SK-N-SH treated with all-trans-retinoic acid at 6 μM for 48 hours (cell line): ENCODE results near the gene GNG14.

Source experiments
- ATAC-seq: fragments of 200-7000 bp; cut with Tn5 transposase; 3 replicates; pipeline ENCODE4 v1.9.1; 2020; ENCODE audit warnings: mild to moderate bottlenecking, moderate library complexity
- CSDC2 ChIP-seq: fragments of 250-450 bp; sonication (Bioruptor Pico); IDR thresholded peaks from 2 replicates; pipeline ENCODE4 v1.5.0; 2020; ENCODE audit warnings: mild to moderate bottlenecking, moderate library complexity
- ESRRG ChIP-seq: fragments of 250-450 bp; sonication (Bioruptor Pico); IDR thresholded peaks from 2 replicates; pipeline ENCODE4 v1.6.1; 2021; ENCODE audit warnings: mild to moderate bottlenecking
- ISL1 ChIP-seq: fragments of 250-450 bp; sonication (Bioruptor Pico); IDR thresholded peaks from 2 replicates; pipeline ENCODE4 v2.1.2; 2022; ENCODE audit warnings: mild to moderate bottlenecking, moderate library complexity
- OSR1 ChIP-seq: fragments of 250-450 bp; sonication (Bioruptor Pico); IDR thresholded peaks from 2 replicates; pipeline ENCODE4 v1.8.0; 2022; ENCODE audit warnings: moderate library complexity, mild to moderate bottlenecking, inconsistent platforms
- PPARA ChIP-seq: fragments of 250-450 bp; sonication (Bioruptor Pico); IDR thresholded peaks from 2 replicates; pipeline ENCODE4 v1.5.0; 2020; ENCODE audit warnings: mild to moderate bottlenecking, borderline replicate concordance
- RARB ChIP-seq: fragments of 250-450 bp; sonication (Bioruptor Pico); IDR thresholded peaks from 2 replicates; pipeline ENCODE4 v1.8.0; 2021; ENCODE audit warnings: mild to moderate bottlenecking, moderate library complexity
- SNAI2 ChIP-seq: fragments of 250-450 bp; sonication (Bioruptor Pico); IDR thresholded peaks from 2 replicates; pipeline ENCODE4 v1.5.0; 2020; ENCODE audit warnings: mild to moderate bottlenecking, moderate library complexity
- ZFP30 ChIP-seq: fragments of 450-650 bp; formaldehyde crosslinking; IDR thresholded peaks from 2 replicates; pipeline ENCODE4 v1.5.0; 2022; ENCODE audit warnings: mild to moderate bottlenecking, moderate library complexity
- ZNF565 ChIP-seq: fragments of 450-650 bp; formaldehyde crosslinking; conservative IDR thresholded peaks from 2 replicates; pipeline ENCODE4 v1.5.0; 2020; ENCODE audit warnings: low read depth, mild to moderate bottlenecking, moderate library complexity
- ZNF70 ChIP-seq: fragments of 450-650 bp; formaldehyde crosslinking; IDR thresholded peaks from 2 replicates; pipeline ENCODE4 v1.5.0; 2020; ENCODE audit warnings: mild to moderate bottlenecking, moderate library complexity
- ZNF8 ChIP-seq: fragments of 450-650 bp; formaldehyde crosslinking; IDR thresholded peaks from 2 replicates; pipeline ENCODE4 v1.5.0; 2020; ENCODE audit warnings: mild to moderate bottlenecking, moderate library complexity
- TF ChIP-seq, protein P1 (sequence below): fragments of 250-450 bp; sonication (Bioruptor Pico); IDR thresholded peaks from 2 replicates; pipeline ENCODE4 v1.5.0; 2020; ENCODE audit warnings: mild to moderate bottlenecking, moderate library complexity
- TF ChIP-seq, protein P2 (sequence below): fragments of 250-450 bp; sonication (Bioruptor Pico); IDR thresholded peaks from 2 replicates; pipeline ENCODE4 v1.5.1; 2020; ENCODE audit warnings: low read depth, mild to moderate bottlenecking, moderate library complexity
- TF ChIP-seq, protein P3 (sequence below): fragments of 250-450 bp; sonication (Bioruptor Pico); IDR thresholded peaks from 2 replicates; pipeline ENCODE4 v1.8.0; 2020; ENCODE audit warnings: mild to moderate bottlenecking, moderate library complexity, borderline replicate concordance
- TF ChIP-seq, protein P4 (sequence below): fragments of 250-450 bp; sonication (Bioruptor Pico); IDR thresholded peaks from 2 replicates; pipeline ENCODE4 v1.5.1; 2021; ENCODE audit warnings: mild to moderate bottlenecking, moderate library complexity
- TF ChIP-seq, protein P5 (sequence below): fragments of 250-450 bp; sonication (Bioruptor Pico); IDR thresholded peaks from 2 replicates; pipeline ENCODE4 v1.8.0; 2021; ENCODE audit warnings: low read depth, mild to moderate bottlenecking, moderate library complexity, borderline replicate concordance

Gene GNG14

DNA sequence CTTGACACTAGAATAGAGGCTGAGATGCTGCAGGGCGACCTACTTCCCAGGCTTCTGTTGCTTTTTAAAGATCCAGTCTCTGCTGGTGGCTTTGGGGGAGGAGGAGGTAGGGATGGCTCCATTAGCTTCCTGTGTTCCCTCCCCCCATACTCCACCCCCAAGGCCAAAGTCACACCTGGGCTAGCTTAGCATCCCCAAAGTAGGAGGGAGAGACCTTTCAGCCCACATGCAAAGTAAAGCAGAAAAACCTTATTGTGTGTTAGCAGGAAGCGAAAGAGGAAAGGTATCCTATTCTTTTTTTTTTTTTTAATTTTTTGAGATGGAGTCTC is 39.2 kb downstream of the GNG14 start (continued):
- TF ChIP-seq, protein P1, sequence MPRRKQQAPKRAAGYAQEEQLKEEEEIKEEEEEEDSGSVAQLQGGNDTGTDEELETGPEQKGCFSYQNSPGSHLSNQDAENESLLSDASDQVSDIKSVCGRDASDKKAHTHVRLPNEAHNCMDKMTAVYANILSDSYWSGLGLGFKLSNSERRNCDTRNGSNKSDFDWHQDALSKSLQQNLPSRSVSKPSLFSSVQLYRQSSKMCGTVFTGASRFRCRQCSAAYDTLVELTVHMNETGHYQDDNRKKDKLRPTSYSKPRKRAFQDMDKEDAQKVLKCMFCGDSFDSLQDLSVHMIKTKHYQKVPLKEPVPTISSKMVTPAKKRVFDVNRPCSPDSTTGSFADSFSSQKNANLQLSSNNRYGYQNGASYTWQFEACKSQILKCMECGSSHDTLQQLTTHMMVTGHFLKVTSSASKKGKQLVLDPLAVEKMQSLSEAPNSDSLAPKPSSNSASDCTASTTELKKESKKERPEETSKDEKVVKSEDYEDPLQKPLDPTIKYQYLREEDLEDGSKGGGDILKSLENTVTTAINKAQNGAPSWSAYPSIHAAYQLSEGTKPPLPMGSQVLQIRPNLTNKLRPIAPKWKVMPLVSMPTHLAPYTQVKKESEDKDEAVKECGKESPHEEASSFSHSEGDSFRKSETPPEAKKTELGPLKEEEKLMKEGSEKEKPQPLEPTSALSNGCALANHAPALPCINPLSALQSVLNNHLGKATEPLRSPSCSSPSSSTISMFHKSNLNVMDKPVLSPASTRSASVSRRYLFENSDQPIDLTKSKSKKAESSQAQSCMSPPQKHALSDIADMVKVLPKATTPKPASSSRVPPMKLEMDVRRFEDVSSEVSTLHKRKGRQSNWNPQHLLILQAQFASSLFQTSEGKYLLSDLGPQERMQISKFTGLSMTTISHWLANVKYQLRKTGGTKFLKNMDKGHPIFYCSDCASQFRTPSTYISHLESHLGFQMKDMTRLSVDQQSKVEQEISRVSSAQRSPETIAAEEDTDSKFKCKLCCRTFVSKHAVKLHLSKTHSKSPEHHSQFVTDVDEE (CRISPR knock-in tag), result no peak
- TF ChIP-seq ISL1 (CRISPR knock-in tag) (no peak), RARB (no peak), ZNF565 (CRISPR knock-in tag) (no peak), ZNF70 (CRISPR knock-in tag) (no peak), CSDC2 (CRISPR knock-in tag) (no peak)
- TF ChIP-seq, protein P2, sequence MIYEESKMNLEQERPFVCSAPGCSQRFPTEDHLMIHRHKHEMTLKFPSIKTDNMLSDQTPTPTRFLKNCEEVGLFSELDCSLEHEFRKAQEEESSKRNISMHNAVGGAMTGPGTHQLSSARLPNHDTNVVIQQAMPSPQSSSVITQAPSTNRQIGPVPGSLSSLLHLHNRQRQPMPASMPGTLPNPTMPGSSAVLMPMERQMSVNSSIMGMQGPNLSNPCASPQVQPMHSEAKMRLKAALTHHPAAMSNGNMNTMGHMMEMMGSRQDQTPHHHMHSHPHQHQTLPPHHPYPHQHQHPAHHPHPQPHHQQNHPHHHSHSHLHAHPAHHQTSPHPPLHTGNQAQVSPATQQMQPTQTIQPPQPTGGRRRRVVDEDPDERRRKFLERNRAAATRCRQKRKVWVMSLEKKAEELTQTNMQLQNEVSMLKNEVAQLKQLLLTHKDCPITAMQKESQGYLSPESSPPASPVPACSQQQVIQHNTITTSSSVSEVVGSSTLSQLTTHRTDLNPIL, result no peak
- TF ChIP-seq, protein P3, sequence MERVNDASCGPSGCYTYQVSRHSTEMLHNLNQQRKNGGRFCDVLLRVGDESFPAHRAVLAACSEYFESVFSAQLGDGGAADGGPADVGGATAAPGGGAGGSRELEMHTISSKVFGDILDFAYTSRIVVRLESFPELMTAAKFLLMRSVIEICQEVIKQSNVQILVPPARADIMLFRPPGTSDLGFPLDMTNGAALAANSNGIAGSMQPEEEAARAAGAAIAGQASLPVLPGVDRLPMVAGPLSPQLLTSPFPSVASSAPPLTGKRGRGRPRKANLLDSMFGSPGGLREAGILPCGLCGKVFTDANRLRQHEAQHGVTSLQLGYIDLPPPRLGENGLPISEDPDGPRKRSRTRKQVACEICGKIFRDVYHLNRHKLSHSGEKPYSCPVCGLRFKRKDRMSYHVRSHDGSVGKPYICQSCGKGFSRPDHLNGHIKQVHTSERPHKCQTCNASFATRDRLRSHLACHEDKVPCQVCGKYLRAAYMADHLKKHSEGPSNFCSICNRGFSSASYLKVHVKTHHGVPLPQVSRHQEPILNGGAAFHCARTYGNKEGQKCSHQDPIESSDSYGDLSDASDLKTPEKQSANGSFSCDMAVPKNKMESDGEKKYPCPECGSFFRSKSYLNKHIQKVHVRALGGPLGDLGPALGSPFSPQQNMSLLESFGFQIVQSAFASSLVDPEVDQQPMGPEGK (CRISPR knock-in tag), result no peak

DNA sequence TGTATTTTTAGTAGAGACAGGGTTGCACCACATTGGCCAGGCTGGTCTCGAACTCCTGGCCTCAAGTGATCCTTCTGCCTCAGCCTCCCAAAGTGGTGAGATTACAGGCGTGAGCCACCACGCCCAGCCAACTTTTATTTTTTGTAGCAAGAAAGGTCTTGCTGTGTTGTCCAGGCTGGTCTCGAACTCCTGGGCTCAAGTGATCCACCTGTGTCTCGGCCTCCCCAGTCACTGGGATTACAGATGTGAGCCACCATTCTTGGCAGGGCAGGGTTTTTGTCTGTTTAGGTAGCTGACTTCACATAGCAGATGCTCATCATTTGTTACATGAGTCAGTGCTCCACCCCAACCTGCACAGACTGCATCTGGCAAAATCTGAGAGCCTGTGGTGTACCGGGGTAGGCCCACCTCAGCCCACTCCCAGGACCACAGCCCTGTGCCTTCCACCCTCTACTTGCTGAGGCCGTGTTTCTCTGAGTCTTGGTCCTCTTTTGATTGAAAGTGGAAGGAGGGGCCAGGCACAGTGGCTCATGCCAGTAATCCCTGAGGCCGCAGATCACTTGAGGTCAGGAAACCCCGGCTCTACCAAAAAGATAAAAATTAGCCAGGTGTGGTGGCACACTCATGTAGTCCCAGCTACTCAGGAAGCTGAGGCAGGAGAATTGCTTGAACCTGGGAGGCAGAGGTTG is 40.1 kb downstream of the GNG14 start:
- no peak for TF ChIP-seq RARB
- no peak for TF ChIP-seq PPARA (CRISPR knock-in tag)
- TF ChIP-seq ZNF565 (CRISPR knock-in tag), result no peak
- no peak for TF ChIP-seq ZFP30 (CRISPR knock-in tag)
- TF ChIP-seq, protein P4, sequence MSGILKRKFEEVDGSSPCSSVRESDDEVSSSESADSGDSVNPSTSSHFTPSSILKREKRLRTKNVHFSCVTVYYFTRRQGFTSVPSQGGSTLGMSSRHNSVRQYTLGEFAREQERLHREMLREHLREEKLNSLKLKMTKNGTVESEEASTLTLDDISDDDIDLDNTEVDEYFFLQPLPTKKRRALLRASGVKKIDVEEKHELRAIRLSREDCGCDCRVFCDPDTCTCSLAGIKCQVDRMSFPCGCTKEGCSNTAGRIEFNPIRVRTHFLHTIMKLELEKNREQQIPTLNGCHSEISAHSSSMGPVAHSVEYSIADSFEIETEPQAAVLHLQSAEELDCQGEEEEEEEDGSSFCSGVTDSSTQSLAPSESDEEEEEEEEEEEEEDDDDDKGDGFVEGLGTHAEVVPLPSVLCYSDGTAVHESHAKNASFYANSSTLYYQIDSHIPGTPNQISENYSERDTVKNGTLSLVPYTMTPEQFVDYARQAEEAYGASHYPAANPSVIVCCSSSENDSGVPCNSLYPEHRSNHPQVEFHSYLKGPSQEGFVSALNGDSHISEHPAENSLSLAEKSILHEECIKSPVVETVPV, result no peak
- no peak for ATAC-seq

DNA sequence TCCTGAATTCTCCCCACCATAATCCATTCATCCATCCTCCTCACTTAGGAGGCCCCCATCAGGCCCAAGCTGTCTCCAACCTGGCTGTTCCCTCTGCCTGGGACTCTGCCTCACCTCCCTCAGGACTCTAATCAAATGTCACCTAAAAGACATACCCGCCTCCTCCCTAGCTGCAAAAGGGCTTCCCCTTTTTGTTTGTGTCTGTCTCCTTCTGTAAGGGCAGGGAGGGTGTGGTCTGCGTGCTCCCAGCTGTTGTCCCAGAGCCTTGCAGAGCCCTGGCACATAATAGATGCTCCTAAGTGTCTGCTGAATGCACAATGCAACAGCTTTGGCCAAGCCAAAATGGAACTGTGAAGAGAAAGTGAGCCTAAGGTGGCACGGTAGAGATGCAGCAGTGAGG is 42.3 kb downstream of the GNG14 start:
- no peak for ATAC-seq
- no peak for TF ChIP-seq CSDC2 (CRISPR knock-in tag)
- no peak for TF ChIP-seq OSR1 (CRISPR knock-in tag)
- no peak for TF ChIP-seq ZNF8 (CRISPR knock-in tag)

DNA sequence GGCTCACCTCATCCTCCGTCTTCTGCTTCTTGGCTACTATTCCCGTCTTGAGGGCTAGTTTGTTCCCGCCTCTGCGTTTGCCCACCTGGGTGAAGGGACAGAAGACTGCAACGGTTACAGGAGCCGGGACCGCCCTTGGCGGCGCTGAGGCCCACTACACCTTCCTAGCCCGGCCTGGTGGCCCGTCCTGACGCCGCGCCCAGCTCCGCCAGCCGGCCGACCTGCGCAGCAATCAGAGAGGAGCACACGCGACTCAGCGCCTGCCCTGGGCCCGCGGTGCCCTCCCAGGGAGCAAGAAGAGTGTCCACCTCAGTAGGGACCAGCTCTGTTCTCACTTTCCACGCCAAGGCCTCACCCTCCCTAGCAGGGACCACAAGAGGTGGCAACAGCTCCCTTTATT is 43.5 kb downstream of the GNG14 start:
- ATAC-seq, result no peak
- TF ChIP-seq ZNF565 (CRISPR knock-in tag) (no peak), ZNF8 (CRISPR knock-in tag) (no peak), SNAI2 (CRISPR knock-in tag) (no peak), ESRRG (no peak), ZFP30 (CRISPR knock-in tag) (no peak), OSR1 (CRISPR knock-in tag) (no peak)
- TF ChIP-seq, protein P5, sequence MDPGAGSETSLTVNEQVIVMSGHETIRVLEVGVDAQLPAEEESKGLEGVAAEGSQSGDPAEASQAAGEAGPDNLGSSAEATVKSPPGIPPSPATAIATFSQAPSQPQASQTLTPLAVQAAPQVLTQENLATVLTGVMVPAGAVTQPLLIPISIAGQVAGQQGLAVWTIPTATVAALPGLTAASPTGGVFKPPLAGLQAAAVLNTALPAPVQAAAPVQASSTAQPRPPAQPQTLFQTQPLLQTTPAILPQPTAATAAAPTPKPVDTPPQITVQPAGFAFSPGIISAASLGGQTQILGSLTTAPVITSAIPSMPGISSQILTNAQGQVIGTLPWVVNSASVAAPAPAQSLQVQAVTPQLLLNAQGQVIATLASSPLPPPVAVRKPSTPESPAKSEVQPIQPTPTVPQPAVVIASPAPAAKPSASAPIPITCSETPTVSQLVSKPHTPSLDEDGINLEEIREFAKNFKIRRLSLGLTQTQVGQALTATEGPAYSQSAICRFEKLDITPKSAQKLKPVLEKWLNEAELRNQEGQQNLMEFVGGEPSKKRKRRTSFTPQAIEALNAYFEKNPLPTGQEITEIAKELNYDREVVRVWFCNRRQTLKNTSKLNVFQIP, result no peak
